GM19463 (cell line): ENCODE data around the gene ANKS1B.

ENCODE experiments used
- ATAC-seq: cut with Tn5 transposase; IDR thresholded peaks from one replicate; pipeline ENCODE4 v1.9.1; 2021; ENCODE audit warnings: mild to moderate bottlenecking, moderate library complexity; ENCODE audit not compliant: unreplicated experiment

Gene ANKS1B

DNA sequence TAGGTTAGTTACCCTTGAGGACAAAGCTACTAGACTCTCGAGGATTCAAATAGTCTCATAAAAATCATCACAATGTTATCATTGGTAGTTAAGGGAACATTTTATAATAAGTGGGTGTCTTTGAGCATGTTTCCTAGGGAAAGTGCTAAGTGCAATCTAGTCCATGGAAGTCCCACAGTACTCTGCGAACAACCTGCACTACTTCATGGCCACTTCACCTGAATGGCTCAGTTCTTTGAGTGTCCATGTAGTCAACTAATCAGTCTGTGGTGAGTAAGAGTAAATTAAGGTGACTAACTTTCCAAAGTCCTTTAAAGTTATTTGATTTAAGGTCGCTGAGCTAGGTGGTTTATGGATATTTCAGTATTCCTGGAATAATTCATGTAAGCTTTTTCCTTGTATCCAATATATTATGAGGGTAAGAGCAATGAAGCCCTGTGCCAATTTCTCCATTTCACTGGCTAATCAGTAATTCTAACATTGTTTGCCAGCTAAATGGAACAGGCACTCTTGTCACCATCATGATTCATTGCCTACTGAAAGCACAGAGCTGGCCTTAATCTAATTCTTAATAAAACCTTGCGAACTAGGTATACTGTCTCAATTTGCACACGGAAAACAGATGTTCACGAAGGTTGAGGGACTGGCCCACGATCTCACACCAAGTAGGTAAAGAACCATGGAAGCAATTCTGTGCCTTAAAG, 844.6 kb downstream of the ANKS1B start:
- no peak for ATAC-seq

DNA sequence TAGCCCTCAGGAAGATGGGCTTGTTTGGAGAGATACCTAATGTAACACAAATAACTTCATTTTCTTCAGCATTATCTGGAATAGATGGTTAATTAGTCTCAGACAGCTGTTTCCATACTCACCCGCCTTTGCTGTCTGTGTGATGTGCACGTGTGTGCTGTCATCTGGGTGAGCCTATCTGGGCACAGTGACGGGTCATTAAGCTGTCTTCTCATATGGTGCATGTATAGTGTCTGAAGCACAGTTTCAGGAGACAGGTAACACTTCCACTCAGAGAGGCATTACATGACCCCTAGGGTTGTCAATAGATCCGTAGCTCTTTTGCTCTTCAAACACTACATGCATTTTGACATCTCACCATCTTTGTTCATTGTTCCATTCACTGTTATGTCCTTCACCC, 846.3 kb downstream of the ANKS1B start:
- ATAC-seq: no peak

DNA sequence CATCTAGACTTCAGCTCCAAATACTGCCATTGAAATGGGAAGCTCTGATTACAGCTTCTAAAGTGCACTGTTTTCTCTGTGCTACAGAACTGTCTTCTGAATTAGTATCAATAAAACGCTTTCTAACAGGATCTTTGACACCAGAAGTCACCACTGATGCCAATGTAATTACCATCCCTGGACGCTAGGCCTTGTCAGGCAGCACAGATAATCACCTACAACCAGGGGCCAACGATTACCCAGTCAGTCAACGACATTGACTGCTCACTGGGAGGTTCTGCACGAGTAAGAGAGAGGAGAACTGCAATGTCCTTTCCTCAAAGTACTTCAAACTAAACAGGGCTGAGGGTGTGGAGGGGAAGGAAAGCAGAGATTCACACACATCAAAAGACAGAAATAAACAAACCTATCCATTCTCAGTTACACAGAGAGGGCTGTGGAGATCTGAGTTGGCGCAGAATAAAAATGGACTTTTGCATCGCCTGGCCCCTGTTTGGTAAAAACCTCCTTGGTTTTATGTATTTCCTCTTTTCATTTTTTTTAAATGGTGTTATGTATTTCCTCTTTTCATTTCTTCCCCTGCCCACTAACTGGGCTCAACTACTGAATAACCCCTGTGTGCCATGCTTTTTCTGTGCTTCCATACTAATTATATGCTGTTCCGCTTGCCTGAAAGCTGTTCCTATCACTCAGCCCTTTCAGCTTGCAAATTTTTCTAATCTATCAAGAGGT, 847.4 kb downstream of the ANKS1B start:
- no peak for ATAC-seq

DNA sequence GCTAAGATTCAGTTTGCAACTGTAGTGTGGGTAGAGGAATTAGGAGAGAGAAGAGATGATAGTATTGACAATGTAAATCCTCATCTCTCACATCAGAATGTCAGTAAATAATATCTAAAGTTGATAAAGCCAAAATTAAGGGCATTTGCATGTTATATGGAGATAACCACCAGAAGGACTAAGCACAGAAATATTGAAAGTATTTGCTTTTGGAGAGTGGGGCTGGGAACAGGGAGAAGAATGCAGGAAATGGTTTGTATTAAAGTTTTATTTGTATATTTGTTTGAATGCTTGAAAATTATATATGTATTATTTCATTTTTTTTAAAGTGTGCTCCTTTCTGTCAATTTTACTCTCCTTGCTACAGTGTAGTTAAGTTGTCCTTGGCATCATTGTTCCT, 848.2 kb downstream of the ANKS1B start:
- no peak for ATAC-seq

DNA sequence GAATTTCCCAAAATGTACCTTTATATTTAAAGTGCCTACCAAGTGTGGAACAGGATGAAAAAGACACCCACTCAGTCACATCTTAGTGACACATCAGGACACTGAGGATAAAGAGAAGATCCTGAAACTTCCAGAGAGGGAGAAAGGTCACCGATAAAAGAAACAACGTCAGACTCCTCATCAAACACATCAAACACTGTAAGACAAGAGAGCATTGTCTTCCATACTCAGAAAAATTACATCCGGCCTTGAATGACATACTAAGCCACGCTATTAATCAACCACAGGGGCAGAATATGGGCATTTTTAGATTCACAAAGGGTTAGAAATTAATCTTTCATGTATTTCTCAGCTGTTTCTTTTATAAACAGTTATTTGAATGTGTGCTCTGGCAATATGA, 849.4 kb downstream of the ANKS1B start:
- no peak for ATAC-seq

DNA sequence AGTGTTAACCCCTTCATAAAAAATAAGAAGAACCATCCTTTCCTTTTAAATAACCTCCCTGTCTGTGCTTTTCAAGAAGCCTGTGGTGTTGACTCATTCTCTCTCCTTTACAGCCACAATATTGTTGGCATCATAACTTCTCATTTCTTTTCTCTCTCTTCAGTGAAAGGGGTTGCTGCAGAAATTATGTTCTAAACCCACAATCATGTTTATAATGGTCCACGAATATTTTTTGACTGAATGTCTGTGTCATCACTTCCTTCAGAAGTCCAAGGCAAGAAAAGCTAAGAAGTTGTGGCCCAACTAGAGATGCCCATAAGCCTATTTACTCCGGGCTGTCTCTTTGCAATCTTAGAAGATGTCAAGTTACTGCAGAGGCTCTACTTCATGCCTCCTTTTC, 851.3 kb downstream of the ANKS1B start:
- ATAC-seq: no peak

DNA sequence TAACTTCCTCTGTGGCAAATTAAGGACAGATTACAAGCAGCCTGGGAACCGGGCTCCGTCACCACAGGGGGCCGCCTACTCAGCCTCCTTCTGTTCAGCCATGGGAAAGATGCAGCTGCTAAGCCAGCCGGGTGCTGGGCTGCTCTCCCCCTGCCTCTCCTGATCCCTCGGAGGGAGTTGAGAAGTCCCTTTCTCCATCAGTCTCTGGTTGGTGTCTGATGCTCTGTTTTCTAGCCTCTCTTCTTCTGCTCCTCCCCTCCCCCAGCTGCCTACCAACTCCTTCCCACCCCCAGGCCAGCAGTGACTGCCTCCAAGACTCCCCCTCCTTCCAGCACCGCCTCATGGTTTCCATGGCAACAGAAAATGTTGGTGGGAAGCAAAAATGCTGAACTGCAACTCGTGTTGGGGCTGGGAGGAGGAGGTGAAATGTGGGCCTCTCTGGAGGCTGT, 853.0 kb downstream of the ANKS1B start:
- peak; percentile 44 for ATAC-seq

DNA sequence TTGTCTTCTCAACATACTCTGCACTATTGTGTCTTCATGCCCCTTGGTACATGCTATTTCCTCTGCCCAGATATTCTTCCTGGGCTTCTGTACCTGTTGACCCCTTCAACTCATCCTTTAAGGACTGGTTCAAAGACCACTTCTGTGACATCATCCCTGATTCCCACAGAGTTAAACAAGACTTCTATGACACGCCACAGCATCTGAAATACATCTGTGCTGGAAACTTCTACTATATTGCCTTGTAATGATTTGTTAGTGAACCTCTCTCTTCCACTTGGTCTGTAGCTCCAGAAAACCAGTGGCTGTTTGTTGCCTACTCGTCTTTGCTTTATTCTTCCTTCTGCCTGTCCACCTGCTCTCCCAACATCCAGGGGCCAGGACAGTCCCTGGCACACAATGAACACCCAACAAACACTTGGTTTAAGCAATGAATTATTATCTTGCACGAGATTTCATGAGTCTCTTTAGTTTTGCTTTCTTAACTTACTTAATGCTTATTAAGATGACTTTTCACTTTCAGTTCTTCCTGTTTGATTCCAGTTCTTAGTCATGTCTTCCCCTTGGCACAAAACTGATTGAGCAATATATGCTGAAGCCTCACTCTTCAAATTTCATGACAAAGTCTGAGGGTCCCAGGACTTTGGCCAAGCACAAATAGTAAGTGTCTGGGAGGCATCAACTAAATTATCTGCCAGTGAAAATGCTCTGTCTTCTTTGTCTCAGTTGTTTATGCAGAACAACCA, 853.8 kb downstream of the ANKS1B start:
- ATAC-seq: peak; percentile 94

DNA sequence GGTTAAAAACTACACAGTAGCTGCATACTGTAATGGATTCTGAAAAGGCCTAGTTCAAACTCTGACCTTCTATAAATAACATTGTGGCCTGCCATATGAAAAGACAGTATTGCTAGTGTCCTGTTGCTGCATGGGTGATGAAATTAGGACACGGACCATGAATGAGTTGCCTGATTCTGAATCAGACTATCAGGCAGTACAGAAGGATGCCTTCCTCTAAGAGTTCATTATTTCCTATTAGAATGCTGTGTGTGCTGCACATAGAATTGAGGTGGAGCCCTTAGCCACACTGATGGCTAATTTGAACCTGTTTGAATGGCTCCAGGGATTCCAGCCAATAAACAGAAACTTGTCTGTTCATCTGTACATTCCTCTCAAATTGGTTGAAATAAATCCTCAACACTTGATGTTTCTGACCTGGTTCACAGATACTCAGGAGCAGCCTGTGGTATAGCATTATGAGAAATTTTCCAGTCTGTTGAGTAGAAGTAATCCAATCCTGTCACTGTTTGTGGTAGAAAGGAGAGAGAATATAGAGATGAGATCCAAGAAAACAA, 856.4 kb downstream of the ANKS1B start:
- ATAC-seq: no peak

DNA sequence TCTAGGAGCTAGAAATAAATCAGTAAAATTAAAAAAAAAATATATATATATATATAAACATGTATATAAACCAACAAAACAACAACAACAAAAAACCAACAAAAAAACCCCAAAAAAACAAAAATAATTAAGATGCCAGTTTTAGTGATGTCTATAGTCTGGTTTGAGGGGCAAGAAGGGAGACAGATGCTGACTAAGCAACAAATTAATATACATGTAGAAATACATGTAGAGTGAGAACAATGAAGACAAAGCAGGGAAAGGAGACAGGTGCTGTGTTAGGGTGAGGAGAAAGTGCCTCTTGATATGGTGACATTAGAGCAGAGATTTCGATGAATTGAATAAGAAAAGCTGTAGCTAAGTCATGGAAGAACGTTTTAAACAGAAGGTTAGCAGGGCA, 861.8 kb downstream of the ANKS1B start:
- ATAC-seq: no peak

DNA sequence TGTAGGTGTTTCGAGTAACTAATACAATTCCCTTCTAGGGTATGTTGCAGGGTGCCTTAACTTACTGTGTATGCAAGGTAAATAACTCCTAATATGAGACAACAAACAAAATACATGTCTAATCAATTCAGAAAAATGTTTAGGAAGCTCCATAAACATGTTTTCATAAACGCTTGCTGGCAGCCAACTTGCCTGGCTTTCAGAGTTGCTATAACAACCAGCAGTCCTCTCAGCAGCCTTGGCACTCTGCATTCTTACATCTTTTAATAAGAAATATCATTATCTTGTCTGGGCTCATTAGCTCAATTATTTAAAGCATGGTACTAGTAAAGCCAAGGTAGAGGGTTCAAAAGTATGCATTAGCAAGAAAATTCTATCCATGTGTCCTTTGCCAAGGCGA, 862.2 kb downstream of the ANKS1B start:
- ATAC-seq: no peak

DNA sequence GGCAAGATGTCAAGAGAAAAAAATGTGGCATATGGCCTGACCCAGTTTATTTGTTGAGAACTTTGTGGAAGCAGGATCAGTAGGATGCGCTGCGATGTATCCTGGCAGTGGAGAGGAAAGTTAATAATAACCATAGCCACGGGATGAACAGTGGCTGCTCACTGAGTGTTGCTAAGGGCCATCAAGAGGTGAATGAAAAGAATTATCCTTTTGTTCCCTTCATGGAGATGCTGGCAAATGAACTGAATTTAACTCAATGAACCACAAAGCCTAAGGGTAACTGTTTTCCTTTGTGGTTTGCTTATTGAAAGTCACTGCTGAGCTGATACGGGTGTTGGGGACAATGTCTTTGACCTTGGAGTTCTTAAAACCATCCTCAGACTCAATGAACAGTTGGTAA, 863.2 kb downstream of the ANKS1B start:
- ATAC-seq: no peak

DNA sequence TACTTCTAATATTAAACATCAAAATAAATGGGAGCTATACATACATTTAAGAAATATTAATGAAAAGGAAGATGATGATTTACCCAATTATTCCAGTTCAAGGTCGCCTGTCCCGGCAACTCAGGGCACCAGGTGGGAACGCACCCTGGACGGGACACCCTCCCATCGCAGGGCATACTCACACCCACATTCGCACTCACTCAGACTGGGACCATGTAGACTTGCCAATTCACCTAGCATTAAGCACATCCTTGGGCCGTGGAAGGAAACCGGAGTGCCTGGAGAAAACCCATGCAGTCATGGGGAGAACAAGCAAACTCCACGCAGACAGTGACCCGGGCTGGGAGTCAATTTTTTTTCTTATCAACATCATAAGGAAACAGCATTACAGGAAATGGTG, 864.8 kb downstream of the ANKS1B start:
- no peak for ATAC-seq

DNA sequence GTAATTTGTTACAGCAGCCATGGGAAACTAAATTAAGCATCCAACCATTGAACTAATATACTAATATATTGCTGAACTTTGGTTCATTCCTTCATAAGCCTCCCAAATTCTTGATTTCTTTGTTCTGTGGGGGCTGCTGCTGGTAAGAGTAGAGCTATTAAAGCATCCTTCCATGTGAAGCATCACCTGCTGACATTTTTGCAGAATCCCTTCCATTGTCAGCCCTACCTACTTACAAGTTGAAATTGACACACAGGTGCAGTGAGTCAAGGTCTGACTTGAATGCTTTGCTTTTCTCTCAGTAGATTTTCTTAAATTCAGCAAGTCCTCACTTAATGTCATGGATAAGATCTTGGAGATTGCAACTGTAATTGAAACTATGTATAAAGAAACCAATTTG, 865.3 kb downstream of the ANKS1B start:
- no peak for ATAC-seq

DNA sequence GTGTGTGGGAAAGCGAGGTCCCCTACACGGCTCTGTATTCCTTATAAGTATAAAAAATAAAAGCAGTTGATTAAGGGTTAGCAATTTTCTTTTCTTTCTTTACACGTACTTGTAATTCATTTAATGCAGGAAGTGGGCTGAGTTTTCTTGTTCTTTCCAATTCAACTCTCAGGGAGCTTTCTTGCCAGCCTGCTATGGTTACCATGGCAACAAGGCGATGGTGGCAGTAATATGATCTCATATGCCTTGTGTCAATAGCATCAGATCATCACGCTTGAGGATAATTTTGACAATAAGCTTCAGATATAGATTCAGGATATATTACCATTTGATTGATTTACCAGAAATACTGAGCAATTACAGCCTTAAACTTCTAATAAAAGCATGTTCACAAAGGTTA, 873.1 kb downstream of the ANKS1B start:
- ATAC-seq: no peak

DNA sequence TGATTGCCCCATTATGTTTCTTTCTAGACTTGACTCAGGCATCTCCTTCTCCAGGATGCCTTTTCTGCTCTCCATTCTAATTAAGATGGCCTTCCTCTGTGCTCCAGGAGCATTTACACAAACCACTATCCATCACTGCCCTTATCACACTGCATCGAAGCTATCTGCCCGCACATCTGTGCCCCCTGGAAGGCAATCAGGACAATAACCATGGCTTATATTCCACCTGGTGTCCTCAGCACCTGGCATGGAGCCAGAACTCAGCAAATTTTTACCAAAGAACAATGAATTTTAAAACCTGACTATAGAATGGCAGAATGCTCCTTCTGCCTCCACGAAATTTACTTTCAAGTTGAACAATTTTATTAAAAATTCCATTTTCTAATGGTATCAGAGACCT, 873.9 kb downstream of the ANKS1B start:
- ATAC-seq: no peak

DNA sequence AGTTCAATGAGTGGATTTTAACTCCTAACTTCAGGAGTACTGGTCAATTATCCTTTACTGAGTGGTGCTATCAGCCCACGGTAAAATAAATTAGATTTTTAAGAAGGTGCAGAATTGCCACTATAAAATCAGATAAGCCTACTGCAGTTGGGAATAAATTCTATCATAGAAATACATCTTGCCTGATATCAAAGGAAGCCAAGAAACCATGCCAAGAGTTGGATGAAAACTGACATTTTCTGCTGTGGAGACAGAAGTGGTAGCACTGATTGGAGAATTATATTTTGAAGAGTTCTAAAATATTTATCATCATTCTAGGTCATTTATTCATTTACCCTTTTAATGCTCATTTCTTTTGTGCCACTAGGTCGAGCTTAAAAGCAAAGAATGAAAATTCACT, 874.5 kb downstream of the ANKS1B start:
- no peak for ATAC-seq

DNA sequence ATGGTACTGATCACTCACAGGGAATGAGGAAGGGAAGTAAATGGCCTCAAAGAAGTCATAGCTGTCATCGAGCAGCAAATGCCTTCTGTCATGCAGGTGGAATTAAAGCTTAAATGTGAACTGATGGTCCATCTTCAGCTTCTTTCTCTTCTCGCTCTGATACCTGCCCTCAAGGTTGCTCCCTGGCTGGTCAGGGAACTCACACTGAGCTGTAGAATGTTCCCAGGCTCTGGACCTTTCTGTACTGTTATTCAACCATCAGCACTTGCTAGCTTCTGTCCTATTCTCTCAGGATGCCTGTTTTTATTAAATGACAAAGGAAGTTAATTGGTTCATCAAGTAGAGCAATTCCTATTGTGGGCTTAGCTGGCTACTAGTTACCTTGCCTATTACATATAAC, 875.8 kb downstream of the ANKS1B start:
- no peak for ATAC-seq

DNA sequence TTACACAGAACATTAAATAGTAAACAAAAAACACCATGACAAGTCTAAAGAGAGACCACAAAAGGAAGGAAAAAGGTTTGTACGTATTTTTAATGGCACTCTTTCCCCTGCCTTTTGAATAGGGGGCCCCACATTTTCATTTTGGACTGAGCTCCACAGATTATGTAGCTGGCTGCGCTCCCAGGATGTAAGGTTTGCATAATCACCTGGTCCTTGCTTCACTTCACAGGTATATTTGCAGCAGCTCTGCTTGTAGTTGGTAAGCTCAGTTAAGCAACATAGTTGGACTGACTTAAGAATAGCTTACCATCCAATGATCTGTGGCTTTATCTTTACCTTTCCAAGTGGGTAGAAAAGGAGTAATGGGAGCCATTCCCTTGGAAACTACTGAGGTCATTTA, 885.0 kb downstream of the ANKS1B start:
- ATAC-seq: no peak

DNA sequence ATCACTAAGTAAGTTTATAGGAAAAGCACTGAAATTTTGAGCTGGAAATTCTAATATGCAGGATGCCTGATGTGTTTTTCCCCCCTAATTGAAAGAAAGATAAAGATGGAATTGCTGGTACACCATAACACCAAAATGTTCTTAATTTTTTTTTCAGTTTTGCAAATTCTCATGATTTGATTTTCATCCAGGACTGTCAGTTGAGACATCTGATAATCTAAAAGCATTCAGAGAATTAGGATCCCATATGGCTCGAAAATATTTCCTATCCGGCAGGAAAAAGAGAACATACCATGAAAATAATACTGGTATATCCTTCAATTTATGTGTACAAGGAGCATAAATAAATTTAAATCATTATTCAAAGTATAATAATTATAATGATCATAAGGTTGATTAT, 887.6 kb downstream of the ANKS1B start:
- no peak for ATAC-seq

DNA sequence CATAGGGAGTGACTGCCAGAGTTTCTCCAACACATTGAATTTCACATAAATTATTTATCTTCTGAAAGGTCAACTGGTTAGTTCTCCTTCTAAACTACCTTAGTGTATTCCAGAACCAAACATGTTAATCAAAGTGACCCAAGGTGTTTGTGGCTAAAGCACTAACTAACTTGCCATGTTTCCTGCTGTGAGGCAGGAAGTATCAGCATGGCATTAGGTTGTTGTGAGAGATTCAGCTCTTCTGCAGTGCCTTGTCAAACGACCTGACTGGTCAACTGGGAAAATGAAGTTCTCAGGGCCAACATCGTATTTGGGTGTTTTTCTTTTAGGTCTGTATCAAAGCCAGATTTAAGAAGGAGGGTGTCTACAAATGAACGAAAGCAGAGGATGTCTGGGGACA, 891.6 kb downstream of the ANKS1B start:
- ATAC-seq: no peak
